HG02588 (cell line): ENCODE measurements around the gene MYT1.
A peak's percentile ranks its signal among the peaks of the same experiment; 100 is the strongest.

Experiments
- ATAC-seq: cut with Tn5 transposase; IDR thresholded peaks from one replicate; pipeline ENCODE4 v1.9.1; 2021; ENCODE audit warnings: mild to moderate bottlenecking, moderate library complexity; ENCODE audit not compliant: unreplicated experiment

The MYT1 gene

GRCh38 chr20:64242797-64243475, 78.7 kb downstream of the MYT1 start:
- ATAC-seq: no peak

DNA sequence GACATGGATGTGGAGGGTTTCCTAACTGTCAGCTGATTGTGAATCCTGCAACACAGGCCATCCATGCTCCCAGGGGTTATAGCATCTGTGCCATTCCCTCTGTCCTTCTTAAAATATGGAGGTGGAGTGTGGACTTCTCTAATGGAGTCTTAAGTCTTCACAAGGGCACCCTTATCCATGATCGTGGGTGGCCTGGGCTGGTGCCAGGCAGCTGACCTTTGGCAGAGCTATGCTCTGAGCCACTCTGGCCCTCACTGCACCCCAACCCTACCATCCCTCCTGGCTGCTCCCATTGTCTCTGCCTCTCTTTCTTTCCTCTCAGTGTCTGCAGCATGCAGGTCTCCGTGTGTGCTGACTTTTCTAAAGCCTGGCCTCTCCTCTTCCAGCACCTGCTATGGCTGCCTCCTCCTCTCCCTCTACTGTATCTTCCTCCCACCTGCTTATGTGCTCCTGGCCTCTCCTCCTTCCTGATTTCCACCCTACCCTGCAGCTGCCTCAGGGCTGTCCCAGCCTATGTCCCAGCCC, 80.1 kb downstream of the MYT1 start:
- ATAC-seq: no peak

DNA sequence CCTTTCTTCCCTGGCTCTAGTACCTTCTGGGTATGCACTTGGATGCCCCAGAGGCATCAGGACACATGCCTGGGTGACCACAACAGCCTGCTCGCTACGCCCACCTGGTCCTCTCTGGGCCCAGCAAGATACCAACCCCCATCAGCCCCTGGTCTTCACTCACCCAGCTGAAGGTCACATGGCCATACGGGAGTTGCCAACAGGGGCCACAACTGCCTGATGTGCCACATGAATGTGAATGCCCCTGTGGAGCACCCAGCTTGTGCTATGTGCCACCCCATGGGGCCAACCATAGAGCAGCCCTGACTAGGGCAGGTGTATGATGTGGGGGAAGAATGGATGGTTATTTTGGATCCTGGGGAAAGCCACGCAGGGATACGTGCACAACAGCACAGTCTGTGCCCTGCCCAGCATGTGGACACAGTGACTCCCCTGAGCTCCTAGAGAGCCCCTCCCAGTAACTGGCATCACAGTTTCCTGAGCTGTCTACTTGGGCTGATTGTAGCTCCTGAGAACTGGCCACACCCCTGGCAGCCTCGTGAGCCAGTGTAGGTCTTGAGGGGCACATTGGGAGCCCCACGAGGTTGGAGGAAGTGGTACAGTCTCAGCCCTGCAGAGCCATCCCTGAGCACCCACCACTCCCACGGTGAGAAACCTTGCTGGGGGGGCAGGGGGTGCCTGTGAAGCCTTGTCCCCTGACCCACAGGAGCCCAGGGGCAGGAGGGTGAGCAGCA, 80.8 kb downstream of the MYT1 start:
- no peak for ATAC-seq

GRCh38 chr20:64245746-64246595, 81.7 kb downstream of the MYT1 start:
- ATAC-seq: no peak

GRCh38 chr20:64246616-64247306, 82.5 kb downstream of the MYT1 start:
- no peak for ATAC-seq

- ATAC-seq: no peak
Measured at GRCh38 chr20:64247307-64247618, 83.0 kb downstream of the MYT1 start.

DNA sequence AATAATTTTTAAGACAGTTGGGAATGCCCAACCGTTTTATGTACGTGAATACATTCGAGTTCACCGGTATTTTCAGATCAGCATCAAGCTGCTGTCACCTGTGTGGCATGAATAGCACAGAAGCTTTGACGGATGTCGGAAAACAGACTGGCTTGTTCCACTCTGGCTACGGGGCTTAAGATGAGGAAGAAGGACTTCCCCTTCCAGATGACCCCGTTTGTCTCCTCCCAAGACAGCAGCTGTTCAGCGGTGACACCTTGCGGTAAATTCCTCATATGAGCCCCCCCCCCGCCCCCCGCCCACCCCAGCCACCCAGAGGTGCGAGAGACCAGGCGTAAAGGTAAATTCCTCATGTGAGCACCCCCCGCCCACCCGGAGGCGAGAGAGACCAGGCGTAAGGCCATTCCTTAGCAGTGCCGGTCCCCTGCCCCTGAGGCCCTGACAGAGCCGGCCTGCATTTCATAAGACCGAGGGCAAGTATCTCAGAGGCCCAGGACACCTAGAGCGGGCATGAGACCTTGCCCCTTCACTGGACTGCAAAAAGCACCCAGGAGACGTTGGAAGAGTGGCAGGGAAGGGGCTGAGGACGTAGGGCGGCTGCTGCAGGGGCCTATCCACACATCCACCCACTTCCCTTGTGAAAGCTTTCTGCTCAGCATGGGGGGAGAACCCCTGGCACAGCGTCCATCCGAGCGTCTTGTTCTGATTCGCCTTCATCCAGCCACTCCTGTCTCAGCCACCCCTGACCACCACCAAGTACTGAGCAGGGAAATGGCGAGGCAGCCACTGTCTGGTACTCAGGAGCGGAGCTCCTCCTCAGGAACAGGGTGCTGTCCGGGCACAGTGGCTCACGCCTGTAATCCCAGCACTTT, 84.0 kb downstream of the MYT1 start:
- ATAC-seq: no peak

GRCh38 chr20:64250027-64250426, 85.8 kb downstream of the MYT1 start:
- ATAC-seq: no peak

- ATAC-seq: no peak
Measured at GRCh38 chr20:64253000-64253383, 88.7 kb downstream of the MYT1 start.

DNA sequence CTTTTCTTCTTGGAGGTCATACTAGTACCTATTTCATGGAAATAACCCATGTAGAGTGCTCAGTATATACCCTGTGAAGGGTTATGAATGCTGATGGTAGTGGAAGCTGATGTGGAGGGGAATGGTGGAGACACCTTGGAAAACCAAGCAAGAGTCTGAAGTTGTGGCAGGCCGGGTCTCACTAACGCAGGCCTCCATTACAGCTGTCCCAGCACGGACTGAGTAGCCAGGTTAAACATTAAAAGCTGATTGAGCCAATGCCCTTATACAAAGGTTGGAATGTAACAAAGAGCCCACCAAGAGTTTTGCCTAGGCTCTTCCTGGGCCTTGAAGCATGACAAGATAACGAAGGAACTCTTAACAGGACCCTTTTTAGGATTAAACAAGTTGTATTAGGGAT, 89.2 kb downstream of the MYT1 start:
- ATAC-seq: no peak

- ATAC-seq: no peak
Measured at GRCh38 chr20:64254156-64254555, 89.9 kb downstream of the MYT1 start.

DNA sequence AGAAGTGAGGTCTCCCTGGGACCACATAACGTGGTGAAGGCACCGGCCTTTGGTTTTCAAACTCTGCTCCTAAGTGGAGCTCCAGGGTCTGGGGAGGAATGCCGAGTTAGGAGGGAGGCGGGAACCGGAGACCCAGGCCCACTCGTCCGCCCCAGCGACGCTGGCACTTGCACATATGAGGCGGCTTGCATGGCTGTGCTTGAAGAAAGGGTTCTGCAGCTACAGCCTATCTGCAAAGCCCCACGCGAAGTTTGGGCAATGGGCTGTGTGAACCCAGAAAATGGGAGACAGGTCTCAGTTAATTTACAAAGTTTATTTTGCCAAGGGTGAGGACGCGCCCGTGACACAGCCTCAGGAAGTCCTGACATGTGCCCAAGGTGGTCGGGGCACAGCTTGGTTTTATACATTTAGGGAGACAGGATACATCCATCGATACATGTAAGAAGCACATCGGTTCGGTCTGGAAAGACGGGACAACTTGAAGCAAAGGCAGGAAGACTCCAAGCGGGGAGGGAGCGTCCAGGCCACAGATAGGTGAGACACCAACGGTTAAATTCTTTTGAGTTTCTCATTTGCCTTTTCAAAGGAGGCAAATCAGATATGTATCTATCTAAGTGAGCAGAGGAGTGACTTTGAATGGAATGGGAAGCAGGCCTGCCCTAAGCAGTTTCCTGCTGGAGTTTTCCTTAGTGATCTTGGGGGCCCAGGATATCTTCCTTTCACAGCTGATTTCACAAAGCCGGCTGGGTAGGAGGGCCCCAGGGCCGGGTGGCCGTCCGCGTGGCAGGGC, 90.5 kb downstream of the MYT1 start:
- ATAC-seq: no peak

GRCh38 chr20:64255361-64256281, 91.4 kb downstream of the MYT1 start, which contains the start of gene PCMTD2:
PCMTD2 (plus strand) TSS chr20:64255748; CDS start chr20:64259966, 4,218 bp downstream.
- ATAC-seq: peak; percentile 87

- no peak for ATAC-seq
Measured at GRCh38 chr20:64256282-64256935, 92.2 kb downstream of the MYT1 start.

- ATAC-seq: no peak
Measured at GRCh38 chr20:64257107-64257757, 93.0 kb downstream of the MYT1 start.

GRCh38 chr20:64258071-64258823, 94.0 kb downstream of the MYT1 start:
- no peak for ATAC-seq
